ENCODE measurements around the gene CPNE4. TPM values are rescaled to one million over a fixed set of nuclear protein-coding genes. Genes with fewer than 3 reads are reported as not detected.

Gene CPNE4
- total RNA-seq, 1 experiment from 2014 or later = not detected

GRCh38 chr3:131925571-131925970 is 109.2 kb downstream of the CPNE4 start:
- no peaks in the 10 kb centered on the region for H3K9me3 ChIP-seq (ENCODE audit: low read length)
- H4K20me1 ChIP-seq (ENCODE audit: insufficient read depth, low read depth, low read length) = no peaks in the 10 kb centered on the region
- DNase-seq = no peak
- no peak overlapping the region for H3K4me2 ChIP-seq (ENCODE audit: low read depth, low read length, poor library complexity, severe bottlenecking)
- no peak overlapping the region for H3K9ac ChIP-seq (ENCODE audit: low read length)
- H3K79me2 ChIP-seq (ENCODE audit: low read length) = no peaks in the 10 kb centered on the region
- no peaks in the 10 kb centered on the region for H3K9me2 ChIP-seq (replicated peaks; ENCODE audit: insufficient read depth, low read length)
- no peaks in the 10 kb centered on the region for H3K27me3 ChIP-seq (ENCODE audit: low read length)
- H3K36me3 ChIP-seq (ENCODE audit: insufficient read depth, low read length) = no peaks in the 10 kb centered on the region
- no peaks in the 10 kb centered on the region for H3K4me1 ChIP-seq (ENCODE audit: low read length)
- no peak overlapping the region for H3K4me3 ChIP-seq (ENCODE audit: low read length)
- H3K27ac ChIP-seq (ENCODE audit: low read length) = no peak overlapping the region
- H2AFZ ChIP-seq (ENCODE audit: low read length) = no peak overlapping the region

GRCh38 chr3:131922356-131922755 is 112.5 kb downstream of the CPNE4 start:
- Histone ChIP-seq H4K20me1 (ENCODE audit: insufficient read depth, low read depth, low read length) (no peaks in the 10 kb centered on the region), H3K36me3 (ENCODE audit: insufficient read depth, low read length) (no peaks in the 10 kb centered on the region), H3K4me2 (ENCODE audit: low read depth, low read length, poor library complexity, severe bottlenecking) (no peak overlapping the region), H2AFZ (ENCODE audit: low read length) (no peak overlapping the region), H3K9me3 (ENCODE audit: low read length) (no peaks in the 10 kb centered on the region), H3K79me2 (ENCODE audit: low read length) (no peaks in the 10 kb centered on the region), H3K27ac (ENCODE audit: low read length) (no peak overlapping the region), H3K27me3 (ENCODE audit: low read length) (no peaks in the 10 kb centered on the region), H3K4me1 (ENCODE audit: low read length) (no peaks in the 10 kb centered on the region), H3K4me3 (ENCODE audit: low read length) (no peak overlapping the region), H3K9me2 (replicated peaks; ENCODE audit: insufficient read depth, low read length) (no peaks in the 10 kb centered on the region), H3K9ac (ENCODE audit: low read length) (no peak overlapping the region)
- no peak for DNase-seq

GRCh38 chr3:131917006-131917405 is 117.8 kb downstream of the CPNE4 start:
- no peaks in the 10 kb centered on the region for H3K9me2 ChIP-seq (replicated peaks; ENCODE audit: insufficient read depth, low read length)
- H3K9ac ChIP-seq (ENCODE audit: low read length) = no peak overlapping the region
- H4K20me1 ChIP-seq (ENCODE audit: insufficient read depth, low read depth, low read length) = no peaks in the 10 kb centered on the region
- no peaks in the 10 kb centered on the region for H3K36me3 ChIP-seq (ENCODE audit: insufficient read depth, low read length)
- H3K27ac ChIP-seq (ENCODE audit: low read length) = no peak overlapping the region
- no peaks in the 10 kb centered on the region for H3K27me3 ChIP-seq (ENCODE audit: low read length)
- no peak overlapping the region for H3K4me2 ChIP-seq (ENCODE audit: low read depth, low read length, poor library complexity, severe bottlenecking)
- DNase-seq = no peak
- no peak overlapping the region for H3K4me3 ChIP-seq (ENCODE audit: low read length)
- H2AFZ ChIP-seq (ENCODE audit: low read length) = no peak overlapping the region
- no peaks in the 10 kb centered on the region for H3K79me2 ChIP-seq (ENCODE audit: low read length)
- H3K9me3 ChIP-seq (ENCODE audit: low read length) = no peaks in the 10 kb centered on the region
- H3K4me1 ChIP-seq (ENCODE audit: low read length) = no peaks in the 10 kb centered on the region

GRCh38 chr3:131914090-131914691 is 120.6 kb downstream of the CPNE4 start:
- no peak overlapping the region for H3K9ac ChIP-seq (ENCODE audit: low read length)
- DNase-seq = no peak
- no peaks in the 10 kb centered on the region for H3K9me2 ChIP-seq (replicated peaks; ENCODE audit: insufficient read depth, low read length)
- H3K4me1 ChIP-seq (ENCODE audit: low read length) = no peaks in the 10 kb centered on the region
- no peak overlapping the region for H3K27ac ChIP-seq (ENCODE audit: low read length)
- H4K20me1 ChIP-seq (ENCODE audit: insufficient read depth, low read depth, low read length) = no peaks in the 10 kb centered on the region
- H2AFZ ChIP-seq (ENCODE audit: low read length) = no peak overlapping the region
- H3K27me3 ChIP-seq (ENCODE audit: low read length) = no peaks in the 10 kb centered on the region
- H3K9me3 ChIP-seq (ENCODE audit: low read length) = no peaks in the 10 kb centered on the region
- no peaks in the 10 kb centered on the region for H3K79me2 ChIP-seq (ENCODE audit: low read length)
- H3K4me2 ChIP-seq (ENCODE audit: low read depth, low read length, poor library complexity, severe bottlenecking) = no peak overlapping the region
- no peaks in the 10 kb centered on the region for H3K36me3 ChIP-seq (ENCODE audit: insufficient read depth, low read length)
- no peak overlapping the region for H3K4me3 ChIP-seq (ENCODE audit: low read length)

- Histone ChIP-seq H3K79me2 (ENCODE audit: low read length) (no peaks in the 10 kb centered on the region), H4K20me1 (ENCODE audit: insufficient read depth, low read depth, low read length) (no peaks in the 10 kb centered on the region), H3K9me2 (replicated peaks; ENCODE audit: insufficient read depth, low read length) (no peaks in the 10 kb centered on the region), H3K4me2 (ENCODE audit: low read depth, low read length, poor library complexity, severe bottlenecking) (no peak overlapping the region), H3K36me3 (ENCODE audit: insufficient read depth, low read length) (no peaks in the 10 kb centered on the region), H2AFZ (ENCODE audit: low read length) (no peak overlapping the region), H3K4me1 (ENCODE audit: low read length) (no peaks in the 10 kb centered on the region), H3K4me3 (ENCODE audit: low read length) (no peak overlapping the region), H3K27ac (ENCODE audit: low read length) (no peak overlapping the region), H3K9me3 (ENCODE audit: low read length) (no peaks in the 10 kb centered on the region), H3K9ac (ENCODE audit: low read length) (no peak overlapping the region), H3K27me3 (ENCODE audit: low read length) (no peaks in the 10 kb centered on the region)
- no peak for DNase-seq
Measured at GRCh38 chr3:131912255-131912654, 122.6 kb downstream of the CPNE4 start.

GRCh38 chr3:131907796-131908195 is 127.0 kb downstream of the CPNE4 start:
- no peak overlapping the region for H2AFZ ChIP-seq (ENCODE audit: low read length)
- H3K9me2 ChIP-seq (replicated peaks; ENCODE audit: insufficient read depth, low read length) = no peaks in the 10 kb centered on the region
- H3K4me3 ChIP-seq (ENCODE audit: low read length) = no peak overlapping the region
- H3K27me3 ChIP-seq (ENCODE audit: low read length) = no peaks in the 10 kb centered on the region
- no peaks in the 10 kb centered on the region for H3K36me3 ChIP-seq (ENCODE audit: insufficient read depth, low read length)
- H3K27ac ChIP-seq (ENCODE audit: low read length) = no peak overlapping the region
- no peaks in the 10 kb centered on the region for H4K20me1 ChIP-seq (ENCODE audit: insufficient read depth, low read depth, low read length)
- no peaks in the 10 kb centered on the region for H3K9me3 ChIP-seq (ENCODE audit: low read length)
- H3K9ac ChIP-seq (ENCODE audit: low read length) = no peak overlapping the region
- H3K4me1 ChIP-seq (ENCODE audit: low read length) = no peaks in the 10 kb centered on the region
- no peak overlapping the region for H3K4me2 ChIP-seq (ENCODE audit: low read depth, low read length, poor library complexity, severe bottlenecking)
- no peak for DNase-seq
- no peaks in the 10 kb centered on the region for H3K79me2 ChIP-seq (ENCODE audit: low read length)

- Histone ChIP-seq H3K4me3 (ENCODE audit: low read length) (no peak overlapping the region), H3K79me2 (ENCODE audit: low read length) (no peaks in the 10 kb centered on the region), H3K27ac (ENCODE audit: low read length) (no peak overlapping the region), H3K9ac (ENCODE audit: low read length) (no peak overlapping the region), H3K27me3 (ENCODE audit: low read length) (no peaks in the 10 kb centered on the region), H4K20me1 (ENCODE audit: insufficient read depth, low read depth, low read length) (no peaks in the 10 kb centered on the region), H3K9me3 (ENCODE audit: low read length) (no peaks in the 10 kb centered on the region), H3K9me2 (replicated peaks; ENCODE audit: insufficient read depth, low read length) (no peaks in the 10 kb centered on the region), H3K4me2 (ENCODE audit: low read depth, low read length, poor library complexity, severe bottlenecking) (no peak overlapping the region), H2AFZ (ENCODE audit: low read length) (no peak overlapping the region), H3K4me1 (ENCODE audit: low read length) (no peaks in the 10 kb centered on the region), H3K36me3 (ENCODE audit: insufficient read depth, low read length) (no peaks in the 10 kb centered on the region)
- no peak for DNase-seq
Measured at GRCh38 chr3:131903988-131904415, 130.8 kb downstream of the CPNE4 start.

- no peaks in the 10 kb centered on the region for H3K9me2 ChIP-seq (replicated peaks; ENCODE audit: insufficient read depth, low read length)
- no peak overlapping the region for H2AFZ ChIP-seq (ENCODE audit: low read length)
- H3K27ac ChIP-seq (ENCODE audit: low read length) = no peak overlapping the region
- H3K27me3 ChIP-seq (ENCODE audit: low read length) = no peaks in the 10 kb centered on the region
- no peak overlapping the region for H3K9ac ChIP-seq (ENCODE audit: low read length)
- no peaks in the 10 kb centered on the region for H3K79me2 ChIP-seq (ENCODE audit: low read length)
- no peaks in the 10 kb centered on the region for H3K36me3 ChIP-seq (ENCODE audit: insufficient read depth, low read length)
- H3K4me3 ChIP-seq (ENCODE audit: low read length) = no peak overlapping the region
- H4K20me1 ChIP-seq (ENCODE audit: insufficient read depth, low read depth, low read length) = no peaks in the 10 kb centered on the region
- no peak overlapping the region for H3K4me2 ChIP-seq (ENCODE audit: low read depth, low read length, poor library complexity, severe bottlenecking)
- no peak for DNase-seq
- H3K9me3 ChIP-seq (ENCODE audit: low read length) = no peaks in the 10 kb centered on the region
- H3K4me1 ChIP-seq (ENCODE audit: low read length) = no peaks in the 10 kb centered on the region
Measured at GRCh38 chr3:131901686-131902085, 133.1 kb downstream of the CPNE4 start.

- Histone ChIP-seq H3K4me2 (ENCODE audit: low read depth, low read length, poor library complexity, severe bottlenecking) (no peak overlapping the region), H3K4me1 (ENCODE audit: low read length) (no peaks in the 10 kb centered on the region), H2AFZ (ENCODE audit: low read length) (no peak overlapping the region), H3K9me2 (replicated peaks; ENCODE audit: insufficient read depth, low read length) (no peaks in the 10 kb centered on the region), H3K9me3 (ENCODE audit: low read length) (no peaks in the 10 kb centered on the region), H3K27me3 (ENCODE audit: low read length) (no peaks in the 10 kb centered on the region), H3K27ac (ENCODE audit: low read length) (no peak overlapping the region), H3K9ac (ENCODE audit: low read length) (no peak overlapping the region), H4K20me1 (ENCODE audit: insufficient read depth, low read depth, low read length) (no peaks in the 10 kb centered on the region), H3K79me2 (ENCODE audit: low read length) (no peaks in the 10 kb centered on the region), H3K4me3 (ENCODE audit: low read length) (no peak overlapping the region), H3K36me3 (ENCODE audit: insufficient read depth, low read length) (no peaks in the 10 kb centered on the region)
- DNase-seq = no peak
Measured at GRCh38 chr3:131900891-131901290, 133.9 kb downstream of the CPNE4 start.
